Tibial artery (tissue), 4 donors: ENCODE results near the gene PANX1.

ENCODE experiments used
- DNase-seq, 2 donors: peaks; one replicate each; pipeline ENCODE4 v3.0.0-alpha.2; 2019
- H3K27ac ChIP-seq, 2 donors: fragments of 200-600 bp; sonication (generic) in 1 of 2; 1 replicate in 1 of 2; 2 replicates in 1 of 2; pipeline ENCODE4 v1.5.1; 2018 to 2019; ENCODE audit warnings: mild to moderate bottlenecking in 1 of 2
- H3K27me3 ChIP-seq, 2 donors: fragments of 200-600 bp; sonication (generic) in 1 of 2; one replicate each; pipeline versions ENCODE4 v1.5.1 to v1.6.0; 2016 to 2019
- H3K36me3 ChIP-seq, 3 donors: fragments of 200-600 bp; sonication (generic) in 2 of 3; one replicate each; pipeline ENCODE4 v1.5.1; 2016 to 2019; ENCODE audit warnings: mild to moderate bottlenecking in 2 of 3
- H3K4me1 ChIP-seq, 4 donors: fragments of 200-600 bp; sonication (generic) in 2 of 4; 1 replicate in 3 of 4; 2 replicates in 1 of 4; pipeline ENCODE4 v1.5.1; 2016 to 2019
- H3K4me3 ChIP-seq, 2 donors: fragments of 200-600 bp; sonication (generic) in 1 of 2; 1 replicate in 1 of 2; 2 replicates in 1 of 2; pipeline ENCODE4 v1.5.1; 2018 to 2019; ENCODE audit warnings: mild to moderate bottlenecking in 2 of 2
- H3K9me3 ChIP-seq, 3 donors: fragments of 200-600 bp; sonication (generic) in 1 of 3; one replicate each; pipeline ENCODE4 v1.5.1; 2016 to 2019
- intact Hi-C: fragments of 100-400 bp; cut with DNase I; formaldehyde crosslinking; loops from one replicate; pipeline ENCODE4 v1.15.0; 2023; ENCODE audit warnings: low total_unique reads
- TF ChIP-seq, protein P1 (sequence below), 2 experiments: fragments of 200-600 bp in 1 of 2; fragments of 450-650 bp in 1 of 2; IDR thresholded peaks; one replicate each; pipeline ENCODE4 v1.5.1; 2017 to 2019; ENCODE audit warnings: antibody characterized with exemption in 2 of 2, mild to moderate bottlenecking in 1 of 2, moderate library complexity in 1 of 2

Gene PANX1

DNA sequence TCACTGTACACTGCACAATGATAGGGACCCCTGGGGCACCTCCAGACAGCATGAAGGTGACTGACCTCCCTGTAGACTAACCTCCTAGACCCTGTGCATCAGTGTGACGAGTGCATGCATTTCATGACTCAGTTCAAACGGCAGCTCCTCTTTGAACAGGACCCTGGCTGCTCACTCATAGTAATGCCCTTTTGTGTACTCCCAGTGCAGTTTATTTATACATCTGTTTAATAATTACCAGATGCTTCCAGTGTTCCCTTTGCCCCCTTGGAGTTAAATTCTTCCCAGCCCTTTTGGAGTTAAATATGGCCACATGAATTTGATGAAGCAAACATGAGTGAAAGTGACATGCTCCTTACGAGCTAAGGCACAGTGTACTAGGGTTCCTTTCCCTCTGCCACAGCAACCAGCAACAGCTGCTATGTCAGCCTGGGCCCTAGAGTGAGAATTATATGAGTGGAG lies 72.4 kb downstream of the PANX1 start:
- intact Hi-C loops = no loop called here
- H3K9me3 ChIP-seq = no peaks in the 10 kb centered on the region
- H3K4me3 ChIP-seq = no peak overlapping the region
- H3K27me3 ChIP-seq = no peaks in the 10 kb centered on the region
- H3K4me1 ChIP-seq = no peaks in the 10 kb centered on the region
- H3K27ac ChIP-seq = no peak overlapping the region
- TF ChIP-seq, protein P1, sequence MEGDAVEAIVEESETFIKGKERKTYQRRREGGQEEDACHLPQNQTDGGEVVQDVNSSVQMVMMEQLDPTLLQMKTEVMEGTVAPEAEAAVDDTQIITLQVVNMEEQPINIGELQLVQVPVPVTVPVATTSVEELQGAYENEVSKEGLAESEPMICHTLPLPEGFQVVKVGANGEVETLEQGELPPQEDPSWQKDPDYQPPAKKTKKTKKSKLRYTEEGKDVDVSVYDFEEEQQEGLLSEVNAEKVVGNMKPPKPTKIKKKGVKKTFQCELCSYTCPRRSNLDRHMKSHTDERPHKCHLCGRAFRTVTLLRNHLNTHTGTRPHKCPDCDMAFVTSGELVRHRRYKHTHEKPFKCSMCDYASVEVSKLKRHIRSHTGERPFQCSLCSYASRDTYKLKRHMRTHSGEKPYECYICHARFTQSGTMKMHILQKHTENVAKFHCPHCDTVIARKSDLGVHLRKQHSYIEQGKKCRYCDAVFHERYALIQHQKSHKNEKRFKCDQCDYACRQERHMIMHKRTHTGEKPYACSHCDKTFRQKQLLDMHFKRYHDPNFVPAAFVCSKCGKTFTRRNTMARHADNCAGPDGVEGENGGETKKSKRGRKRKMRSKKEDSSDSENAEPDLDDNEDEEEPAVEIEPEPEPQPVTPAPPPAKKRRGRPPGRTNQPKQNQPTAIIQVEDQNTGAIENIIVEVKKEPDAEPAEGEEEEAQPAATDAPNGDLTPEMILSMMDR (IDR thresholded peaks at IDR 0.05) = no peak
- no peaks in the 10 kb centered on the region for H3K36me3 ChIP-seq
- DNase-seq = no peak

GRCh38 chr11:94203070-94203469 lies 74.4 kb downstream of the PANX1 start:
- no peaks in the 10 kb centered on the region for H3K36me3 ChIP-seq
- TF ChIP-seq, protein P1 (IDR thresholded peaks at IDR 0.05) = no peak
- intact Hi-C loops = no loop called here
- H3K27me3 ChIP-seq = no peaks in the 10 kb centered on the region
- peaks cover 0 to 11% (median 0%) of the 10 kb centered on the region in 3 donors for H3K9me3 ChIP-seq
- no peaks in the 10 kb centered on the region for H3K4me1 ChIP-seq
- no peak overlapping the region for H3K4me3 ChIP-seq
- DNase-seq = no peak
- no peak overlapping the region for H3K27ac ChIP-seq

GRCh38 chr11:94211261-94211830 lies 82.7 kb downstream of the PANX1 start:
- H3K9me3 ChIP-seq = peaks cover 0 to 11% (median 0%) of the 10 kb centered on the region in 3 donors
- H3K4me1 ChIP-seq = no peaks in the 10 kb centered on the region
- H3K4me3 ChIP-seq = no peak overlapping the region
- no peaks in the 10 kb centered on the region for H3K36me3 ChIP-seq
- DNase-seq = no peak
- H3K27ac ChIP-seq = no peak overlapping the region
- TF ChIP-seq, protein P1 (IDR thresholded peaks at IDR 0.05) = no peak
- H3K27me3 ChIP-seq = no peaks in the 10 kb centered on the region
- intact Hi-C loops = no loop called here

- Histone ChIP-seq H3K4me1 (no peaks in the 10 kb centered on the region), H3K36me3 (no peaks in the 10 kb centered on the region)
- intact Hi-C loops = no loop called here
Measured at GRCh38 chr11:94212898-94213297, 84.3 kb downstream of the PANX1 start.

GRCh38 chr11:94217705-94218104 lies 89.1 kb downstream of the PANX1 start:
- no peak for DNase-seq
- TF ChIP-seq, protein P1 (IDR thresholded peaks at IDR 0.05) = no peak
- intact Hi-C loops = no loop called here

More at GRCh38 chr11:94212898-94213297, 84.3 kb downstream of the PANX1 start:
- H3K27ac ChIP-seq = no peak overlapping the region
- DNase-seq = no peak
- TF ChIP-seq, protein P1 (IDR thresholded peaks at IDR 0.05) = no peak
- no peak overlapping the region for H3K4me3 ChIP-seq
- no peaks in the 10 kb centered on the region for H3K9me3 ChIP-seq
- H3K27me3 ChIP-seq = no peaks in the 10 kb centered on the region

More at GRCh38 chr11:94217705-94218104, 89.1 kb downstream of the PANX1 start:
- peaks cover 0 to 19% (median 15%) of the 10 kb centered on the region in 3 donors for H3K9me3 ChIP-seq
- H3K4me1 ChIP-seq = no peaks in the 10 kb centered on the region
- H3K27me3 ChIP-seq = no peaks in the 10 kb centered on the region
- no peaks in the 10 kb centered on the region for H3K36me3 ChIP-seq
- no peak overlapping the region for H3K27ac ChIP-seq
- no peak overlapping the region for H3K4me3 ChIP-seq
